ENCODE data around the gene SPEN.

SPEN gene

GRCh38 chr1:15852828-15853302 is 5.4 kb downstream of the SPEN start:
- TF ChIP-seq, protein P1, sequence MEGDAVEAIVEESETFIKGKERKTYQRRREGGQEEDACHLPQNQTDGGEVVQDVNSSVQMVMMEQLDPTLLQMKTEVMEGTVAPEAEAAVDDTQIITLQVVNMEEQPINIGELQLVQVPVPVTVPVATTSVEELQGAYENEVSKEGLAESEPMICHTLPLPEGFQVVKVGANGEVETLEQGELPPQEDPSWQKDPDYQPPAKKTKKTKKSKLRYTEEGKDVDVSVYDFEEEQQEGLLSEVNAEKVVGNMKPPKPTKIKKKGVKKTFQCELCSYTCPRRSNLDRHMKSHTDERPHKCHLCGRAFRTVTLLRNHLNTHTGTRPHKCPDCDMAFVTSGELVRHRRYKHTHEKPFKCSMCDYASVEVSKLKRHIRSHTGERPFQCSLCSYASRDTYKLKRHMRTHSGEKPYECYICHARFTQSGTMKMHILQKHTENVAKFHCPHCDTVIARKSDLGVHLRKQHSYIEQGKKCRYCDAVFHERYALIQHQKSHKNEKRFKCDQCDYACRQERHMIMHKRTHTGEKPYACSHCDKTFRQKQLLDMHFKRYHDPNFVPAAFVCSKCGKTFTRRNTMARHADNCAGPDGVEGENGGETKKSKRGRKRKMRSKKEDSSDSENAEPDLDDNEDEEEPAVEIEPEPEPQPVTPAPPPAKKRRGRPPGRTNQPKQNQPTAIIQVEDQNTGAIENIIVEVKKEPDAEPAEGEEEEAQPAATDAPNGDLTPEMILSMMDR (IDR thresholded peaks at IDR 0.05; ENCODE audit: extremely low read depth, missing control alignments): no peak
- DNase-seq (ENCODE audit: low spot score): no peak

- TF ChIP-seq, protein P1 (IDR thresholded peaks at IDR 0.05; ENCODE audit: extremely low read depth, missing control alignments): no peak
- DNase-seq (ENCODE audit: low spot score): no peak
These were observed 9.4 kb downstream of the SPEN start for GRCh38 chr1:15856888-15857287.

DNA sequence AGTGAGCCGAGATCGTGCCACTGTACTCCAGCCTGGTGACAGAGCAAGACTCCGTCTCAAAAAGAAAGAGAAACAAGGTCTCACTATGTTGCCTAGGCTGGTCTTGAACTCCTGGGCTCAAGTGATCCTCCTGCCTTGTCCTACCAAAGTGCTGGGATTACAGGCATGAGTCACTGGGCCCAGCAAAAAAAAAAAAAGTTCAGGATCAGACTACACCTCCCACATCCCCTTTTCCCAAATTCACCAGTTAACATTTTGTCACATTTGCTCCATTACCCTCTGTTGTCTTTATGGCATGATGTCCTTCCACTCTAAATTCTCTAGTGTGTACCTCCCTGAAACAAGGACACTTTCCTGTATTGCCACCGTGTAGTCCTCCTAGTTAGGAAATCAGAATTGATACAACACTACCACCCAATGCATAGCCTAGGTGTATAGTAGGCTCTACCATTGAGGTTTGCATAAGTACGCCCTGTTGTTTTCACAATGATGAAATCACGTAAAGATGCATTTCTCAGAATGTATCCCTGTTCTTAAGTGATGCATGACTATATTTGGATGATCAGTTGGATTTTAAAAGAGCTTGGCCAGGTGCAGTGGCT is 10.7 kb downstream of the SPEN start:
- DNase-seq (ENCODE audit: low spot score): no peak
- TF ChIP-seq, protein P1 (IDR thresholded peaks at IDR 0.05; ENCODE audit: extremely low read depth, missing control alignments): no peak

- no peak for DNase-seq (ENCODE audit: low spot score)
- TF ChIP-seq, protein P1 (IDR thresholded peaks at IDR 0.05; ENCODE audit: extremely low read depth, missing control alignments): no peak
These were observed 11.3 kb downstream of the SPEN start for GRCh38 chr1:15858672-15859372.

DNA sequence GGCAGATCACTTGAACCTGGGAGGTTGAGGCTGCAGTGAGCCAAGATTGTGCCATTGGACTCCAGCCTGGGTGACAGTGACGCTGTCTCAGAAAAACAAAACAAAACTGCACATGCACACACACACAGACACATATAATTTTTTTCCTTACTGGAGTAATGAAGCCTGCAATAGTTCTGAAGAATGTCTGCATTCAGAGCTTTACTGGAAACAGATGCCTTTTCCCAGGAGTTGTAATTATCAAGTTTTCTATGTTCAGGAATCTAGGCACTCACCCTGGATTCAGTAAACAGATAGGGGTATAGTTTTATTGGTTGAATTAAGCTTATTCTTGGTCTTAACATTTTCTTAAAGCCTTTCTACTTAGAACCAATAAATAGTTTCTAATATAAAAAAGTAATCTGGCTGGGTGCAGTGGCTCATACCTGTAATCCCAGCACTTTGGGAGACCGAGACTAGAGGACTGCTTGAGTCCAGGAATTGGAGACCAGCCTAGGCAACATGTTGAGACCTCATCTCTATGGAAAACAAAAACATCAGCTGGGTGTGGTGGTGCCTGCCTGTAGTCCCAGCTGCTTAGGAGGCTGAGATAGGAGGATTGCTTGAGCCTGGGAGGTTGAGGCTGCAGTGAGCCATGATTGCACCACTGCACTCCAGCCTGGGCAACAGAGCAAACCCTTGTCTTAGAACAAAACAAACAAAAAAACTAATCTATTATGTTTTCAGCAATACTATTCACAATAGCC is 15.8 kb downstream of the SPEN start:
- TF ChIP-seq, protein P1 (IDR thresholded peaks at IDR 0.05; ENCODE audit: extremely low read depth, missing control alignments): no peak

GRCh38 chr1:15866721-15867201 is 19.3 kb downstream of the SPEN start:
- TF ChIP-seq, protein P1 (IDR thresholded peaks at IDR 0.05; ENCODE audit: extremely low read depth, missing control alignments): no peak
- DNase-seq (ENCODE audit: low spot score): no peak

More for the DNA sequence above, 15.8 kb downstream of the SPEN start:
- no peak for DNase-seq (ENCODE audit: low spot score)

- TF ChIP-seq, protein P1 (IDR thresholded peaks at IDR 0.05; ENCODE audit: extremely low read depth, missing control alignments): no peak
These were observed 19.8 kb downstream of the SPEN start for GRCh38 chr1:15867288-15867687.

More at GRCh38 chr1:15867288-15867687, 19.8 kb downstream of the SPEN start:
- DNase-seq (ENCODE audit: low spot score): no peak

All from GM20000 (cell line).